Glomerular endothelial cell (primary cell): ENCODE measurements around the gene CLEC20A. TPM values are rescaled to one million over a fixed set of nuclear protein-coding genes. Genes with fewer than 3 reads are reported as not detected.

Source experiments
- DNase-seq: peaks from one replicate; pipeline ENCODE4 v3.0.0-alpha.2; 2011; ENCODE audit warnings: low read depth, low spot score; ENCODE audit errors: extremely low read depth
- total RNA-seq: library from RNA; depleted of rRNA; stranded (reverse); fragments of >200 nt; gene quantifications from 2 replicates; pipeline ENCODE4 v1.2.3, GENCODE V29; 2015

Gene CLEC20A
- total RNA-seq, 1 donor from 2014 or later, result not detected

- DNase-seq, result no peak
These were observed 4.3 kb upstream of the CLEC20A start for GRCh38 chr1:178500936-178501554.

- DNase-seq, result no peak
These were observed 3.5 kb upstream of the CLEC20A start for GRCh38 chr1:178500091-178500770.

GRCh38 chr1:178498896-178499675, 2.3 kb upstream of the CLEC20A start:
- DNase-seq, result no peak

DNA sequence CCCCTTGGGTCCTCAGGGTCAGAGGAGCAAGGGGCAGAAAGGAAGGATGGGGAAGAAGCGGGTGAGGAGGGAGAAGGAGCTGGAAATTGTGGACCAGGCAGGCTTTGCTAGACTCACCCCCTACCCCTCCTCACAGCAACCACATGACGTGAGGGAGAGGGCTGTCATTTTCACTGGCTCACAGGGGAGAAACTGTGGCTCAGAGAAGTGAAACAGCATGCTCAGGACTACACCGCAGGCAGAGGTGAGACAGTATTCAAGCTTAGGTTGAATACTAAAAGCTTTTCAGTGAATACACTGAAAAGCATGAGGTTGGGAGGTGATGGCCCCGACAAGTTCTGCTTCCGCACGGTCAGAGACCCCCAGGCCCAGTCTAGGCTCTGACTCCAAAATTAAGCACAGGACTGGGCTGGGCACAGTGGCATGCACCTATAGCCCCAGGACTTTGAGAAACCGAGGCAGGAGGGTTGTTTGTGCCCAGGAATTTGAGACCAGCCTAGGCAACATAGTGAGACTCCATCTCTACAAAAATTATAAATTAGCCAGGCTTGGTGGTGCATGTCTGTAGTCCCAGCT, 1.2 kb upstream of the CLEC20A start:
- DNase-seq, result no peak

- DNase-seq, result no peak
These were observed 889 bp downstream of the CLEC20A start for GRCh38 chr1:178495741-178496409.

DNA sequence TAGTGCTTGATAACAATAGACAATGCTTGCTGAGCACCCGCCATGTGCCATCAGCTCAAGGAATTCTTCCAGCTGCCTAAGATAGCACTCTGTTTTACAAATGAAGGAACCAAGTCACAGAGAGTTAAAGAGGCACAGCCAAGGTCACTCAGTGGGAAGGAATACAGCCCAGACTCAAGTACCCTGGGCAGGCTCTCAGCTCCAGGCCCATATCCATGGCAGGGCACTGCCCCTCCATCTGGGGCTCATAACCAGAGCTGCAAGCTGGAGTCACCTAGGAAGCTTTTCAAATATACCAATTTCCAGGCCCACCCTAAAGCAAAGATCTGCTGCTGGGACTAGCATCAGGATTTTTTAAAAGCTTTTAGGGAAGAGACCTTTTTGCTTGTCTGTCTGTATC, 1.6 kb downstream of the CLEC20A start:
- no peak for DNase-seq

- DNase-seq, result no peak
These were observed 2.2 kb downstream of the CLEC20A start for GRCh38 chr1:178494569-178494971.

GRCh38 chr1:178493301-178493741, 3.4 kb downstream of the CLEC20A start:
- DNase-seq, result no peak

DNA sequence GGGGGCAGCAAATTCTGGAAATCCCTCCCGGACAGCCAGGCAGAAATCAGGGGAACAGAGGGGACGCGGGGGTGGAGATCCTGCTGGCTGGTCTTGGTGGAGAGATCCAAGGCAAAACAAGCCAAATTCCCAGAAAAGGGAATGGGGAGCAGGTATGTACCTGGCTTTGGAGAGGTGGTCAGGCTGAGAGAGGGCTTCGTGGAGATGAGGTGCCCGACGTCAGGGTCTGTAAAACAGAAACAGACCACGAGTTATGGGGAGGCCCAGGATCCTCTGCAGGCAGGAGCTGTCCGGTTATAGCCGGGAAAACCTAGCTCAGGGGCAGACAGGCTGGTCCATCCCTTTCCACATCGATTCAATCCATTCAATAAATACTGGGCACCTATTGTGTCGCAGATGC, 4.4 kb downstream of the CLEC20A start:
- DNase-seq, result no peak

DNA sequence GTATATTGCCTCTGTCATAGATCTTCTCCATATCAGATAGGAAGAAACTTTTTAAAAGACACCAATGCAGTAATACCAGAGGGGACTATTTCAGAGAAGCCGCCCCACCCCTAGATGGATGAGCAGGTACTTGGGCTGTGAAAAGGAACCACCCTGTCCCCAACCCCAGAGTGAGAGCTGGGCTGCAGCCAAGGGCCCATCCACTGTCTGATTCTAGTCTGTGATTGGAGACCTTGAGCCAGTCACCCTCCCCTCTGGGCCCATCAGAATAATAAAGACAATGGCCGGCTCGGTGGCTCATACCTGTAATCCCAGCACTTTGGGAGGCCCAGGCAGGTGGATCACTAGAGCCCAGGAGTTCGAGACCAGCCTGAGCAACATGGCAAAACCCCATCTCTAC, 5.0 kb downstream of the CLEC20A start:
- DNase-seq, result no peak

GRCh38 chr1:178490967-178491366, 5.8 kb downstream of the CLEC20A start:
- DNase-seq, result no peak

- no peak for DNase-seq
These were observed 6.6 kb downstream of the CLEC20A start for GRCh38 chr1:178490136-178490535.

DNA sequence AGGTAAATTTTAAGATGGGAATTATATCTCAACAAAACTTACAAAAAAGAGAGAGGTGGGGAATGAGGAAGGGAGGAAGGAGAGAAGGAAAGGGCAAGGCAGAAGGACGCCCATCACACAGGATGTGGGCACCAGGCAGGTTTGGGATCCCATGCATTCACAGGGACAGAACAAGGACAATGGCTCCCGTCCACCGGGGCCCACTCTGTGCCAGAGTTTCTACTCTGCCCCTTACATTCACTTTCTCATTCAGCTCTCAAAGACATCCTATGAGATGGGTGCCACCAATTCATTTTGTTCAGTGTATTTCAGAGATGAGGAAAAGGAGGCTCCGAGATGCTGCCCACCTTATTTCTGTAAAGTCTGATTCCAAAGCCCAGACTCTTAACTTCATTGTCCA, 7.4 kb downstream of the CLEC20A start:
- no peak for DNase-seq

GRCh38 chr1:178488393-178488792, 8.4 kb downstream of the CLEC20A start:
- no peak for DNase-seq

DNA sequence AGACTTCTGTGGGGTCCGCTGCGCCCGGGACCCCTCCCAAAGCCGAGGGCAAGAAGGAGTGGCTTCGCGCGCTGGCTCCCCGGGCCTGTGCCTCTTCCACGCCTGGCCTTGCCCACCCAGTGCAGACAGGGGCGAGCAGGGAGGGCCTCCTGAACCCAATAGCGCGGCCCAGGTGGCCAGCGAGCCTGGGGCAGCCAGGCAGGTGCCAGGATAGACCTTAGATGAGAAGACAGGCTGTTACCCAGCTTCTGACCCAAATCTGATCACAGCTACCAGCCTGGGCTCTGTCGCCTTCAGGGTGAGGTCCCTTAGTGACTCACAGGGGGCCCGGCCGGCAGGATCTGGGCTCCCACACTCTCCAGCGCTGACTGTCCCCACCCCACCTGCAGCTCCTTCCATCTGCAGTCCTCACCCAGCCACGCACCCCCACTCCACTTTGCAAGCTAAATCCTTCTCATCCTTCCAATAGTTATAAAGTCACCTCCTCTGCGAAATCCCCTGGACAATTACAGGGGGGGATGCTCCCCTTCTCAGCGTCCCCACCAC, 9.6 kb downstream of the CLEC20A start:
- no peak for DNase-seq

GRCh38 chr1:178486100-178487069, 10.4 kb downstream of the CLEC20A start:
- DNase-seq, result no peak

DNA sequence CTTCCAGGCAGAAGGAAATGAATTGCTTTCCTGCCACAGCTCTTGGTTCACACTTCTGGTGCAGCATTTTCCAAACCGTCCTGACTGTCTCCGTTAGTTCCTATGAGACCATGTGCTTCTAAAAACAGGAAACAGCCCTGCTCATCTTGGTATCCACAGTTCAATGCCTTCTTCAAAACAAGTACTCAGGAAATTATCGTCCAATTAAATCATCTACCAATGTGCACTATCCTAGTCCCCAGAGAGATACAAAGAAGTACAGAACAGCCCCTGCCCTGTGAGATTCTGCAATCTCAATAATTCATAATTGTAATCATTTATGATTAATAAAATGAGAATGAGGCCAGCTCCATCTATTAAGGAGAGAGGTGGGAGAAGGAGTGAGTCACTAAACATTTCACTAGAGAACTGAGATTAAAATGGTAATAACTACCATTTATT, 11.2 kb downstream of the CLEC20A start:
- no peak for DNase-seq

DNA sequence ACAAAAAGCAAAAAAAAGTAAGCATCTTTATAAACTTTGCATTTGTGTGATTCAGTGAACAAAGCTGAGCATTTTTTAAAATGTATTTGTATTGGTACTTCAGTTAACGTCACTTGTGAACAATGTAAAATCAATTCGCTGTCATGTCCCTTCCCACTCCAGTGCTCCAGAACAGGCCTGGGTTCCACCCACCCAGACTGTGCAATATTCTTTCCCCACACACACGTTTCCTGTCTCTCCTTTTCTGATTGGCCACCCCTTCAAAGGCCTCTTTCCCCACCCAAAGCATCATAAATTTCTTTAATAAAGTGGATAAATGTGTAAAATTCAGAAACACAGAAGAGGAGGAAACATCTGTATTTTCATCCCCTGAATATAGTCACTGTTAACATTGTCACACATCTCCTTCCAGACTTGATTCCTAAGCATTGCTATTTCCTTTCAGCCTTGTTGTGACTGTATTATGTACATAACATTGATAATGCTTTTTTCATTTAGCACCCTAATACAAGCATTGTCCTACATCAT, 12.0 kb downstream of the CLEC20A start:
- peak; percentile 29 for DNase-seq
